K562 (cell line): ENCODE results near the gene OCA2. TPM values are rescaled to one million over a fixed set of nuclear protein-coding genes. Genes with fewer than 3 reads are reported as not detected.

Experiments used
- ATAC-seq: fragments of 200-7000 bp; cut with Tn5 transposase; 3 replicates; pipeline ENCODE4 v1.9.1; 2020; ENCODE audit warnings: moderate library complexity
- BruUV-seq: library from RNA; stranded (reverse); fragments of 400-500 nt; replicated peaks from 2 replicates; lab custom pipeline; 2021; lab: Mats Ljungman, UMichigan
- CTCF ChIA-PET: fragments of 300-600 bp; formaldehyde crosslinking; extraction: SDS; loops from one replicate; lab custom pipeline; 2021; ENCODE audit warnings: low intra/inter-chr PET ratio; lab: Yijun Ruan, JAX
- POLR2A ChIA-PET: fragments of 300-600, 350-650 bp; sonication (Branson Sonifier 250); formaldehyde crosslinking; extraction: SDS; loops from one replicate; lab custom pipeline; 2021; ENCODE audit warnings: antibody characterized with exemption, inconsistent platforms; lab: Yijun Ruan, JAX
- DNase-seq, 4 experiments: peaks; one replicate each; pipeline versions ENCODE4 v3.0.0 to v3.0.0-alpha.2; 2011 to 2018; ENCODE audit warnings: low spot score in 3 of 4, mixed read lengths in 3 of 4; ENCODE audit errors: extremely low read depth in 1 of 4
- FAIRE-seq: peaks from 2 replicates; lab custom pipeline; 2011; peaks lifted over from hg19 to GRCh38; lab: Jason Lieb, UNC
- H2AFZ ChIP-seq: 2 replicates; pipeline ENCODE4 v1.6.0; 2011; ENCODE audit warnings: low read depth, low read length, control low read depth, inconsistent platforms
- H3K27ac ChIP-seq: fragments of 200-600 bp; 3 replicates; pipeline ENCODE4 v1.8.0; 2011; ENCODE audit warnings: low read depth, mild to moderate bottlenecking, control low read depth, inconsistent platforms, low read length, moderate library complexity, mixed read lengths; ENCODE audit errors: extremely low read depth
- H3K27me3 ChIP-seq, 2 experiments: fragments of 300-600 bp in 1 of 2; 2 replicates in 1 of 2; 3 replicates in 1 of 2; pipeline versions ENCODE4 v1.6.0 to v1.8.0; 2011; ENCODE audit warnings: inconsistent platforms in 2 of 2, low read length in 2 of 2, mild to moderate bottlenecking in 1 of 2, mixed read lengths in 1 of 2, moderate library complexity in 1 of 2; ENCODE audit not compliant: control insufficient read depth in 2 of 2, insufficient read depth in 2 of 2
- H3K36me3 ChIP-seq: fragments of 300-600 bp; 3 replicates; pipeline ENCODE4 v1.8.0; 2011; ENCODE audit warnings: mild to moderate bottlenecking, low read length, inconsistent platforms; ENCODE audit not compliant: control insufficient read depth, insufficient read depth
- H3K4me1 ChIP-seq, 2 experiments: fragments of 200-600 bp in 1 of 2; replicated peaks in 1 of 2; 2 replicates in 1 of 2; 3 replicates in 1 of 2; pipeline versions ENCODE4 v1.5.1 to v1.8.0; 2011; ENCODE audit warnings: inconsistent platforms in 2 of 2, low read length in 2 of 2, mild to moderate bottlenecking in 1 of 2, mixed read lengths in 1 of 2, moderate library complexity in 1 of 2; ENCODE audit not compliant: control insufficient read depth in 2 of 2, insufficient read depth in 2 of 2
- H3K4me2 ChIP-seq: 2 replicates; pipeline ENCODE4 v1.6.1; 2011; ENCODE audit warnings: low read length, control low read depth, inconsistent platforms, mixed read lengths; ENCODE audit not compliant: insufficient read depth
- H3K4me3 ChIP-seq: fragments of 200-600 bp; sonication (generic), shearing (Covaris generic); 2 replicates; pipeline ENCODE4 v1.5.1; 2016; ENCODE audit warnings: control low read depth, inconsistent platforms
- H3K79me2 ChIP-seq: fragments of 200-600 bp; 3 replicates; pipeline ENCODE4 v1.8.0; 2011; ENCODE audit warnings: low read length, inconsistent platforms; ENCODE audit not compliant: control insufficient read depth, insufficient read depth
- H3K9ac ChIP-seq, 2 experiments: 2 replicates each; pipeline versions ENCODE4 v1.6.0 to v1.6.1; 2011; ENCODE audit warnings: low read depth in 2 of 2, low read length in 2 of 2, control low read depth in 1 of 2, inconsistent platforms in 1 of 2, mild to moderate bottlenecking in 1 of 2, mixed read lengths in 1 of 2; ENCODE audit not compliant: insufficient read depth in 1 of 2
- H3K9me1 ChIP-seq: one replicate; pipeline ENCODE4 v1.6.0; 2011; ENCODE audit warnings: inconsistent platforms, mild to moderate bottlenecking, low read length, moderate library complexity; ENCODE audit not compliant: control insufficient read depth, insufficient read depth
- H3K9me3 ChIP-seq: replicated peaks from 2 replicates; pipeline ENCODE4 v1.5.1; 2011; ENCODE audit warnings: low read depth, low read length, inconsistent platforms; ENCODE audit not compliant: control insufficient read depth, insufficient read depth
- H4K20me1 ChIP-seq: replicated peaks from 2 replicates; pipeline ENCODE4 v1.6.1; 2011; ENCODE audit warnings: low read length, inconsistent platforms, mixed read lengths; ENCODE audit not compliant: control insufficient read depth, insufficient read depth
- CBX3 ChIP-seq, 2 experiments: IDR thresholded peaks; 1 replicate in 1 of 2; 2 replicates in 1 of 2; pipeline ENCODE4 v1.6.1; 2012; ENCODE audit warnings: inconsistent platforms in 2 of 2, low read length in 2 of 2, borderline replicate concordance in 1 of 2, control low read depth in 1 of 2
- CXXC5 ChIP-seq: fragments of 250-450 bp; sonication (Bioruptor Pico); IDR thresholded peaks from 2 replicates; pipeline ENCODE4 v1.8.0; 2022; ENCODE audit warnings: inconsistent platforms, mild to moderate bottlenecking, moderate library complexity
- MAFG ChIP-seq: fragments of 450-650 bp; conservative IDR thresholded peaks from 2 replicates; pipeline ENCODE4 v1.6.1; 2016; ENCODE audit warnings: missing genetic modification characterization, missing compliant biosample characterization
- POLR2G ChIP-seq: fragments of 200-400 bp; formaldehyde crosslinking; IDR thresholded peaks from 2 replicates; pipeline ENCODE4 v1.6.1; 2017; ENCODE audit warnings: low read depth, mild to moderate bottlenecking, antibody characterized with exemption, low read length, moderate library complexity
- PRDM10 ChIP-seq: fragments of 450-650 bp; IDR thresholded peaks from 2 replicates; pipeline ENCODE4 v1.6.1; 2018; ENCODE audit not compliant: partially characterized antibody
- SMAD4 ChIP-seq: fragments of 250-450 bp; sonication (Bioruptor Pico); conservative IDR thresholded peaks from 2 replicates; pipeline ENCODE4 v1.8.0; 2021; ENCODE audit warnings: inconsistent platforms, mild to moderate bottlenecking, moderate library complexity
- SMC3 ChIP-seq: conservative IDR thresholded peaks from 2 replicates; pipeline ENCODE4 v1.6.1; 2011; ENCODE audit warnings: low read depth, low read length, improper control_type of control experiment; ENCODE audit not compliant: insufficient read depth
- XRCC5 ChIP-seq: fragments of 200-400 bp; formaldehyde crosslinking; IDR thresholded peaks from 2 replicates; pipeline ENCODE4 v1.6.1; 2017; ENCODE audit warnings: low read depth, mild to moderate bottlenecking, low read length
- ZNF140 ChIP-seq: fragments of 250-450 bp; sonication (Bioruptor Pico); IDR thresholded peaks from 2 replicates; pipeline ENCODE4 v1.8.0; 2021; ENCODE audit warnings: moderate library complexity, mild to moderate bottlenecking, inconsistent platforms
- ZNF511 ChIP-seq: sonication (generic); formaldehyde crosslinking; IDR thresholded peaks from 2 replicates; pipeline ENCODE4 v1.8.0; 2022; ENCODE audit warnings: mild to moderate bottlenecking, missing genetic modification reagents
- ZNF589 ChIP-seq: fragments of 200-800 bp; sonication (Bioruptor generic); IDR thresholded peaks from 2 replicates; pipeline ENCODE4 v1.6.1; 2016; ENCODE audit warnings: low read depth, missing genetic modification characterization, missing compliant biosample characterization
- ZNF668 ChIP-seq: fragments of 250-450 bp; sonication (Bioruptor Pico); IDR thresholded peaks from 2 replicates; pipeline ENCODE4 v1.8.0; 2022; ENCODE audit warnings: mild to moderate bottlenecking, inconsistent platforms
- WGBS: fragments of 100-300 bp; shearing (Covaris generic); methylation state at CpG from one replicate; pipeline ENCODE4 v1.1.6; 2016; ENCODE audit warnings: low coverage, mixed read lengths; ENCODE audit not compliant: insufficient coverage; ENCODE audit errors: missing lambda C conversion rate; 5-methylcytosine and 5-hydroxymethylcytosine counted together
- in situ Hi-C: fragments of 300-500 bp; cut with MboI; formaldehyde crosslinking; loops from 4 replicates; pipeline ENCODE4 v1.15.0; 2018; ENCODE audit warnings: inconsistent platforms, mixed read lengths
- intact Hi-C: fragments of 100-400 bp; cut with micrococcal nuclease; formaldehyde crosslinking; loops from 2 replicates; pipeline ENCODE4 v1.14.2; 2022
- polyA plus RNA-seq, 8 experiments: library from polyadenylated mRNA; depleted of rRNA in 4 of 8; stranded (reverse) in 5 of 8; unstranded in 3 of 8; fragments of >200 nt; fragmentation: Nextera tagmentation in 2 of 8; fragmentation: Illumina TruSeq in 1 of 8; extraction: Ambion mirVana in 2 of 8; extraction: Trizol in 1 of 8; gene quantifications; 2 replicates each; pipeline versions ENCODE4 v1.2.1 to v1.2.3, GENCODE V29; 2011 to 2014; ENCODE audit warnings: inconsistent platforms in 1 of 8, missing spikeins in 1 of 8
- total RNA-seq, 7 experiments: library from RNA; depleted of rRNA in 6 of 7; stranded (reverse); fragments of >200 nt in 6 of 7; fragmentation: Illumina TruSeq in 2 of 7; extraction: Trizol in 2 of 7; gene quantifications; 2 replicates each; pipeline versions ENCODE4 v1.2.1 to v1.2.3, GENCODE V29; 2011 to 2021; ENCODE audit warnings: low replicate concordance in 1 of 7

OCA2 gene
- total and polyA plus RNA-seq, 9 of the 15 experiments (the other 6 are each of a cell fraction or from before 2014, with no cell fraction given) = 0.07 to 0.59 (median 0.17) TPM; not detected in 1

DNA sequence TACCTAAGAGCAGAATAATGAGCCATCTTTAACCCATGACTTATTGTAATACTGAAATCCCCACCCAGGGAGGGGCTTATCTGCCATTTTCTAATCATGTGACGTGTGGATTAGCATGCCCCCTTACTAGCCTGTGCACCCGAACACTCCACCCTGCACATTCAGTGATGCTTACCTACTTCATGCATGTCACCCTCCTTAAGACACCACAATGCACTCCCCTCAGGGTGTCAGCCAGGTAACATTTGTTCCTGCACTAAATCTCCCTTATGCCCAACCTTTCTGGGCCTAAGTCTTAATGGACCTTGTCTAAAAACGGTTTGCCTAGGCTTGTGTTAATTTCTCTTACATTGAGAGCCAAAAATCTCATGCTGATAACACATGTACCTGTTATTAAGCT lies 336.6 kb downstream of the OCA2 start:
- TF ChIP-seq POLR2G = no peak
- no peak for TF ChIP-seq CXXC5
- TF ChIP-seq ZNF140 (CRISPR knock-in tag) = no peak
- no peak for TF ChIP-seq SMC3
- no peak for TF ChIP-seq XRCC5
- TF ChIP-seq ZNF511 (CRISPR knock-in tag) = no peak
- H3K79me2 ChIP-seq = no peaks in the 10 kb centered on the region
- no peaks in the 10 kb centered on the region for H3K9me1 ChIP-seq
- ChIA-PET POLR2A (no interaction called here), CTCF (no interaction called here)
- 4% methylated on average over 3 of the region's 3 CpGs for WGBS
- no peaks in the 10 kb centered on the region for H3K36me3 ChIP-seq
- H3K4me2 ChIP-seq = no peak overlapping the region
- FAIRE-seq = no peak
- no peaks in the 10 kb centered on the region for H3K9me3 ChIP-seq
- BruUV-seq = no TSS peak
- no peak overlapping the region for H2AFZ ChIP-seq
- H3K27ac ChIP-seq = no peak overlapping the region
- intact Hi-C loops = no loop called here
- in situ Hi-C loops = no loop called here
- H3K4me1 ChIP-seq = no peaks in the 10 kb centered on the region
- DNase-seq = no peak
- no peak overlapping the region for H3K9ac ChIP-seq
- H3K4me3 ChIP-seq = no peak overlapping the region
- H4K20me1 ChIP-seq = no peaks in the 10 kb centered on the region
- H3K27me3 ChIP-seq = 0 out of 5 replicates have a peak, but pooled peaks cover 0 to 5% of the 10 kb centered on the region in 2 experiments
- ATAC-seq = no peak

DNA sequence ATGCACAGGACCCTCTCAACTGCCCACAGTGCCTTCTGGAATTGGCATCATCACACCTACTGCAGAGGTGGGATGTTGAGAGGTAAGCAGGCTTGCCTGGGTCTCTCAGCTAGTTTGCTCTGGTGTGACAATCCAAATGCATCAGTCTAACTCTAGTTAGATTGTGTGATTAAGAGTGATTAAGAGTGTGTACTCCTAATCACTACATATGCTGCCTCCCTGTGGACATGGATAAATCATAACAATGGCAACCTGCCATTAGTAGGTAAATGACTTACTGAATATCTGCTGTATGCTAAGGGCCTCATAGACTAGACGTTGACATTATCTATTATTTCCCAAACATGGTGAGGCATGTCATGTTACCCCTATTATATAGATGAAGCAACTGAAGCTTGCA lies 342.1 kb downstream of the OCA2 start:
- H3K9me3 ChIP-seq = no peaks in the 10 kb centered on the region
- no peaks in the 10 kb centered on the region for H3K4me1 ChIP-seq
- H3K27ac ChIP-seq = no peak overlapping the region
- no peaks in the 10 kb centered on the region for H3K36me3 ChIP-seq
- H4K20me1 ChIP-seq = no peaks in the 10 kb centered on the region
- FAIRE-seq (no peak), DNase-seq (no peak), ATAC-seq (no peak)
- H3K79me2 ChIP-seq = no peaks in the 10 kb centered on the region
- WGBS = 13% methylated on average over 1 of the region's 1 CpG
- no peak overlapping the region for H3K4me2 ChIP-seq
- no peaks in the 10 kb centered on the region for H3K9me1 ChIP-seq
- intact Hi-C loops = no loop called here
- ChIA-PET CTCF (no interaction called here), POLR2A (no interaction called here)
- H2AFZ ChIP-seq = no peak overlapping the region
- peaks cover 0 to 5% of the 10 kb centered on the region in 2 experiments; a peak in 2 of 5 replicates for H3K27me3 ChIP-seq
- no peak overlapping the region for H3K4me3 ChIP-seq
- H3K9ac ChIP-seq = no peak overlapping the region
- no TSS peak for BruUV-seq
- in situ Hi-C loops = no loop called here
- no peak for TF ChIP-seq ZNF589 (CRISPR knock-in tag)
- no peak for TF ChIP-seq PRDM10
- no peak for TF ChIP-seq ZNF668
- no peak for TF ChIP-seq CBX3 (IDR thresholded peaks at IDR 0.05; ENCODE audit: borderline replicate concordance in 1 of 2, low read length in 2 of 2)
- TF ChIP-seq MAFG (tag) = no peak
- TF ChIP-seq SMAD4 (CRISPR knock-in tag) = no peak
